WI38 (cell line): Measurements from ENCODE around the gene RHOT1.
"Not testable (repeated sequence)": the region's sequence is repeated elsewhere in the genome, so short reads cannot be mapped to it uniquely, and the experiment has no call there.

ENCODE experiments used
- H3K4me3 ChIP-seq: 2 replicates; pipeline ENCODE4 v1.5.1; 2011; ENCODE audit warnings: low read depth, mild to moderate bottlenecking, control low read depth, low read length
- TF ChIP-seq, protein P1 (sequence below): IDR thresholded peaks from 2 replicates; pipeline ENCODE4 v1.5.1; 2012; ENCODE audit warnings: low read depth, mild to moderate bottlenecking, control low read depth, low read length

The RHOT1 gene

DNA sequence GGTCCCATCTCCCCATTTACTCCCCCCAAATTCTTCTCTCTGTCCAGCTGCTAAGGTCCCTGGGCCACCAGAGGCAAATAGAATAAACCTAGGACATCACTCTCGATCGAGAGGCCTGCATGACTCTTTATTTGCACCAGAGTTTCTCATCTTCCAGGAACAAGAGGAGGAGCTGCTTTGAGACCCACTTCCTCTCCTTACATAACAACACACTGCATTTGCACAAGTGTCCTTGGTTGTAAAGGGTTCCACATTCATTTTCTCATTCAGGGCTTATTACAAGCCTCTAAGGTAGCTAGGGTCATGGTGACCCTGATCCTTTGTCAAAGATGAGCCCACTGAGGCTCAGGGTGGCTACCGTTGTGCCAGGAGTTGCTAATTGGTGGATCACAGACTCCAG lies 38.1 kb upstream of the RHOT1 start:
- TF ChIP-seq, protein P1, sequence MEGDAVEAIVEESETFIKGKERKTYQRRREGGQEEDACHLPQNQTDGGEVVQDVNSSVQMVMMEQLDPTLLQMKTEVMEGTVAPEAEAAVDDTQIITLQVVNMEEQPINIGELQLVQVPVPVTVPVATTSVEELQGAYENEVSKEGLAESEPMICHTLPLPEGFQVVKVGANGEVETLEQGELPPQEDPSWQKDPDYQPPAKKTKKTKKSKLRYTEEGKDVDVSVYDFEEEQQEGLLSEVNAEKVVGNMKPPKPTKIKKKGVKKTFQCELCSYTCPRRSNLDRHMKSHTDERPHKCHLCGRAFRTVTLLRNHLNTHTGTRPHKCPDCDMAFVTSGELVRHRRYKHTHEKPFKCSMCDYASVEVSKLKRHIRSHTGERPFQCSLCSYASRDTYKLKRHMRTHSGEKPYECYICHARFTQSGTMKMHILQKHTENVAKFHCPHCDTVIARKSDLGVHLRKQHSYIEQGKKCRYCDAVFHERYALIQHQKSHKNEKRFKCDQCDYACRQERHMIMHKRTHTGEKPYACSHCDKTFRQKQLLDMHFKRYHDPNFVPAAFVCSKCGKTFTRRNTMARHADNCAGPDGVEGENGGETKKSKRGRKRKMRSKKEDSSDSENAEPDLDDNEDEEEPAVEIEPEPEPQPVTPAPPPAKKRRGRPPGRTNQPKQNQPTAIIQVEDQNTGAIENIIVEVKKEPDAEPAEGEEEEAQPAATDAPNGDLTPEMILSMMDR = no peak
- H3K4me3 ChIP-seq = no peak overlapping the region

DNA sequence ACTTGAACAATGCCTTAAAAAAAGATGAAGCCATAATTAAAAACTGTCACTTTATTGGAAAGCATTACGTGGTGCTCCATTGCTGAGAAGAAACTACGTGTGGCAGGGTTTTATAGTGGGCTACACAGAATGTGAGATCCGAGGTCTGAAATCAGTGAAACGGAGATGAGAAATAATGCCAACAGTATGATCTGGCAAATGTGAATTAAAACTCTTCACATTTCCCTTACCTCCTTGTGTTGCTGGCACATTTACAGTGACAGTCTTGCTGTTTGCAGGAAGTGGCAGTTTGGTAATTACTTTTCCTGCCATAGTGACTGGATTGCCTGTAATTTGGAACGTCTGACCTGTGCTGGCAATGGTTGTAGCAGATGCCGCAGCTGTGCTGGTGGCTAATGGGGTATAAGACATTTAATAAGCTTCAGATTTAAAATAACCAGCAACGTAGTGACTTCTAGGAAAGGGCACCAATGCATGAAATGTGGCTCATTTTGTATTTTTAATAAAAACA lies 35.8 kb upstream of the RHOT1 start:
- not testable (repeated sequence) for H3K4me3 ChIP-seq

DNA sequence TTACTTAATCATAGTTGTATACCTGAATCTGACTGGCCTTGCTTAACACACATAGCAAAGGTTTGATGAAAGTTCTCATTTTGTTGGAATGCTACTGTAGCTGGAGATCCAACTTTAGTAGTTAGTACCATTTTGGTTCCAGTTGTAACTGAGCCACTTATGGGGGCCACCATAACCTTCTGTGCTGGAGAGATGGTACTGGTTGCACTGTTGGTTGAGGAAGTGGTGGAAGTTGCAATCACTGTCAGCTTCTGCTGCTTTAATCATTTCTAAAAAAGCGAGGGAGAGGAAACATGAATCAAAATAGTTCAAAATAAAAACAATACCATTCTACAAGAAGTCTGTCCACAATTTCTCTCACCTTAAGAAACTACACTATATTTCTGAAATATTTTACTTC lies 35.1 kb upstream of the RHOT1 start:
- not testable (repeated sequence) for H3K4me3 ChIP-seq

DNA sequence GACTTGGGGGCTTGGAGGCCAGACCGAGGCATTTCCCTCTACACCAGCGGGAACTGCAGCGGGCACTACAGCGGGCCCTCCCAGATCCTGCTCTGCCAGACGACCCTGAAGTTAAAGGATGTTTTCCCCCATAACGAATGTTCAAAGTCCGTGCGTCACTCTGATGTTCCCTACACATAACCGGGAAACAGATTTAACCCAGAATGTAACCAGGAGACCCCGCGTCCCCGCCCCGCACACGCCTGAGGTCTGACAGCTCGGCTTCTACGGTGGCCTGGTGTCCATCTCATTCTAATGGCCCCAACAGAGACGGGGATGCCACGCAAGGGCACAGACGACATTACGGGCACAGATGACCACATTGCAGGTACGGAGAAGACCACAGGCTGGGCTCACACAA lies 31.7 kb upstream of the RHOT1 start:
- no peak overlapping the region for H3K4me3 ChIP-seq
- TF ChIP-seq, protein P1 = no peak

DNA sequence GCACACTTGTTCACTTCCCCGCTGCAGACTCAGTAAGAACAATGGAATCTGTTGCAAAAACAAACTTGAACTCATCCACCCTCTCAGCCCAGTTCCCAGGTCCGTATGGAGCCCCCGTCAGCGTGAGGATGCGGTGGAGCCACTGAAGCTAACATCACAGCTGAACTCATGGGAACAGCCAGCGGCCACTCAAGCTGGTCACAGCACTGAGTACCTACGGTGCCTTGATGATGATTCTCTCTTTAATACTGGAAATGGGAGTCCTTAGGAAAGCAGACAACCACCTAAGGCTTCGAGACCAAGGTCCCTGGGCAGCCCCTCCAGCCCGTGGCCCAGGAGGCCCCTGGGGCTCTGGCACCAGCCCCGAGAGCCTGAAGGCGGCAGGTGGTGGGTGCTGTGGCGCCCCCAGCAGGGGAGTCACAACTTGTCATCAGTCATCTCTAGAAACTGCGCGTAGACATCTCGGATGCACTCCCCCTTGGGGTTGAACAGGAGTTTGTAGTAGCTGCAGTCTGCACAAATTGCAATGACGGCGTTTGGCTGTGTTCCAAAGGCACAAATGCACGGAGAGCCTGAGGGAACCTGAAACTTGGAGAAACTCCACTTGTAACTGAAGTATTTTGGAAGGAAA lies 31.0 kb upstream of the RHOT1 start:
- TF ChIP-seq, protein P1 = 0 out of 2 replicates have a peak, but pooled peaks have one; percentile 9
- H3K4me3 ChIP-seq = no peak overlapping the region

DNA sequence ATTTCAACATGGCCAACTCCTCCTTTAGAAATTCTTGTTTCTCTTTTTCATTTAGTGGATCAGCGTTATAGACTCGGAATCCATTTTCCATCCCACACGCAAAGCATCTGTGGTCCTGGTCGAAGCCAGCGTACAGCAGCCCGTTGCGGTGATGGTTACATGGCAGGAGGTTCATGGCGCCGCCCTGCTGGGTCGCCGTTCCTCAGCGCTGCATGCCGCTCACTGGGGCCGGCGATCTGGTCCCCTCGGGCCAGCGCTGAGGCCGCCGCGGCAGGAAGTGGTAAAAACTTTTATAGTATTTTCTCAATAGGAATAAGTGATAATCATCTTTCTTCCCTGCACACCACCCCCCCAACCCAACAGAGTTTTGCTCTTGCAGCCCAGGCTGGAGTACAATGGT lies 29.9 kb upstream of the RHOT1 start:
- TF ChIP-seq, protein P1 = no peak
- no peak overlapping the region for H3K4me3 ChIP-seq

DNA sequence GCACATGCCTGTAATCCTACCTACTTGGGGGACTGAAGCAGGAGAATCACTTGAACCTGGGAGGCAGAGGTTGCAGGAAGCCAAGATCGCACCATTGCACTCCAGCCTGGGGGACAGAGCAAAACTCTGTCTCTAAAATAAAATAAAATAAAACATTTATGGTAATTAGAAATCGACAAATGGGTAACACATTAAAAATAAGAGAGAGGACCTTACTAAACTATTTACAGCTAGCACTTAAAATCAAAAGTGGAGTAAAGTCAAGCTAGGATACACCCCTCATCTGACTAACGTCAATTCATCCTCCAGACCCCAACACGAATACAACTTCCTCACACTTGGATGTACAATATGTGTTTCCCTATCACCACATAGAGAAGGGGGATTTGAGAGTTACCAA lies 27.8 kb upstream of the RHOT1 start:
- no peak overlapping the region for H3K4me3 ChIP-seq
- TF ChIP-seq, protein P1 = no peak

DNA sequence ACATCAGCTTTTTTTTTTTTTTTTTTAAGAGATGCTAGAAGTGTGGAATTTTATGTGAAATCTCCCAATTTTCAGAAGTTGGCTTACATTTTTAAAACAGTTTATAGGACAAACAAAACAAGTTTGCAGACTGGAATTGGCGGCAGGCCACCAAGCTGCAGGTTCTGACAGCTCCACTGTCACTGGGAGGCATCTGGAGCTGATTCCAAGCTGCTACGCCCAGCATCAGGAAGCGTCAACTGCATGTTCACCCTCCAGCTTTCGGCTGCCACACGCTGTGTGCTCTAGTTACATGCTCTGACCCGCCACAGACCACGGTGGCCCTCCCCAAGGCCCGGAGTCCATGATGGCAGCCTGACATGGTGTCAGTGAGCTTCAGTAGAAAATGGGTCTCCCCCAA lies 26.8 kb upstream of the RHOT1 start:
- not testable (repeated sequence) for H3K4me3 ChIP-seq

DNA sequence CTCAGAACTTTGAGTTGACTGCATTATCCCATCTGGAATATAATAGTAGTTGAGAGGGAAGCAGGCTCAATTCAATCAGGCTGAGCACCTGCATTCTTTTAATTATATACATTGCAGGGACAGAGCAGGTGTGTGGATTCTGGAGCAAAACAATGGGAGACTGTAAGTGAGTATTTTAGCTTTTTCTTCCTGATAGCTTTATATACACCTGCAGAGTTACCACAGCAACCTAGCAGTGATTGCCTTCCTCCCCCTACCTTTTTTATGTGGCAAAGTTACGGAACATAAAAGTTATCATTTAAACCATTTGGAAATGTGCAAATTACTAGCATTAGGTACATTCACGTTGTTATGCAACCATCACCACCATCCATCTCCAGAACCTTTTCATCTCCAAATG lies 25.4 kb upstream of the RHOT1 start:
- no peak overlapping the region for H3K4me3 ChIP-seq
- TF ChIP-seq, protein P1 = no peak
